ENCODE measurements around the gene PCDHA10. TPM values are rescaled to one million over a fixed set of nuclear protein-coding genes. Genes with fewer than 3 reads are reported as not detected.
"Not testable (repeated sequence)": the region's sequence is repeated elsewhere in the genome, so short reads cannot be mapped to it uniquely, and the experiment has no call there.

PCDHA10 gene
- polyA plus RNA-seq, 1 donor (not counting 4 experiments of a cell fraction or from before 2014, with no cell fraction given): 0.03 TPM

DNA sequence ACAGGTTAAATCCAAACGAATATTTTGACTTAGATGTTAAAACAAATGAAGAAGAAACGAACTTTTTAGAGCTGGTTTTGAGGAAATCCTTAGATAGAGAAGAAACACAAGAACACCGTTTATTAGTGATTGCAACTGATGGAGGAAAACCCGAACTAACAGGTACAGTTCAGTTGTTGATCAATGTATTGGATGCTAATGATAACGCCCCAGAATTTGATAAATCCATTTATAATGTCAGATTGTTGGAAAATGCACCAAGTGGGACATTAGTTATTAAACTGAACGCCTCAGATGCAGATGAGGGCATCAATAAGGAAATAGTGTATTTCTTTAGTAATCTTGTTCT lies 33.4 kb upstream of the PCDHA10 start:
- peaks cover 9% of the 10 kb centered on the region for H3K9me3 ChIP-seq (ENCODE audit: control insufficient read depth, low read depth, low read length)
- TF ChIP-seq EZH2 (IDR thresholded peaks at IDR 0.05; ENCODE audit: low read length) (no peak), CTCF (optimal IDR thresholded peaks at IDR 0.05 in 1 of 3, IDR thresholded peaks at IDR 0.05 in 1 of 3, conservative IDR thresholded peaks at IDR 0.05 in 1 of 3; ENCODE audit: extremely low read depth in 1 of 3, insufficient read depth in 2 of 3, low read length in 3 of 3) (no peak)

GRCh38 chr5:140822969-140823368 lies 32.7 kb upstream of the PCDHA10 start:
- H2AFZ ChIP-seq (ENCODE audit: control insufficient read depth, low read length); FAIRE-seq; H3K4me1 ChIP-seq (ENCODE audit: control insufficient read depth, extremely low read depth, insufficient read depth, low read length); H3K4me3 ChIP-seq (ENCODE audit: control insufficient read depth in 2 of 3, extremely low read depth in 1 of 3, insufficient read depth in 2 of 3, low read depth in 1 of 3, low read length in 3 of 3); H4K20me1 ChIP-seq (ENCODE audit: control insufficient read depth, extremely low read depth, insufficient read depth, low read length); dilution Hi-C loops (cut with MboI; ENCODE audit: extremely low pct_ligation_motif_present, low sequenced_read_pairs); H3K9me3 ChIP-seq (ENCODE audit: control insufficient read depth, low read depth, low read length); DNase-seq (ENCODE audit: low read depth, low spot score); H3K9ac ChIP-seq (ENCODE audit: control insufficient read depth, extremely low read depth, insufficient read depth, low read length); H3K27ac ChIP-seq (ENCODE audit: control insufficient read depth, insufficient read depth, low read length); H3K36me3 ChIP-seq (ENCODE audit: control insufficient read depth in 2 of 2, extremely low read depth in 1 of 2, insufficient read depth in 2 of 2, low read length in 2 of 2); H3K4me2 ChIP-seq (ENCODE audit: control insufficient read depth, extremely low read depth, insufficient read depth, low read depth, low read length); H3K79me2 ChIP-seq (ENCODE audit: control insufficient read depth, insufficient read depth, low read length); H3K27me3 ChIP-seq (ENCODE audit: control insufficient read depth, extremely low read depth, insufficient read depth, low read length); H3K9me1 ChIP-seq (ENCODE audit: control insufficient read depth, extremely low read depth, insufficient read depth, low read length): not testable (repeated sequence)

More for the DNA sequence above, 33.4 kb upstream of the PCDHA10 start:
- H3K4me2 ChIP-seq (ENCODE audit: control insufficient read depth, extremely low read depth, insufficient read depth, low read depth, low read length): no peak overlapping the region
- no peaks in the 10 kb centered on the region for H3K36me3 ChIP-seq (ENCODE audit: control insufficient read depth in 2 of 2, extremely low read depth in 1 of 2, insufficient read depth in 2 of 2, low read length in 2 of 2)
- H3K27ac ChIP-seq (ENCODE audit: control insufficient read depth, insufficient read depth, low read length): no peak overlapping the region
- no peaks in the 10 kb centered on the region for H3K9me1 ChIP-seq (ENCODE audit: control insufficient read depth, extremely low read depth, insufficient read depth, low read length)
- H3K4me1 ChIP-seq (ENCODE audit: control insufficient read depth, extremely low read depth, insufficient read depth, low read length): no peaks in the 10 kb centered on the region
- no peaks in the 10 kb centered on the region for H4K20me1 ChIP-seq (ENCODE audit: control insufficient read depth, extremely low read depth, insufficient read depth, low read length)
- FAIRE-seq: no peak
- H3K27me3 ChIP-seq (ENCODE audit: control insufficient read depth, extremely low read depth, insufficient read depth, low read length): no peaks in the 10 kb centered on the region
- DNase-seq (ENCODE audit: low read depth, low spot score): no peak
- no peak overlapping the region for H2AFZ ChIP-seq (ENCODE audit: control insufficient read depth, low read length)
- dilution Hi-C loops (cut with MboI; ENCODE audit: extremely low pct_ligation_motif_present, low sequenced_read_pairs): no loop called here
- no peak overlapping the region for H3K4me3 ChIP-seq (ENCODE audit: control insufficient read depth in 2 of 3, extremely low read depth in 1 of 3, insufficient read depth in 2 of 3, low read depth in 1 of 3, low read length in 3 of 3)
- H3K9ac ChIP-seq (ENCODE audit: control insufficient read depth, extremely low read depth, insufficient read depth, low read length): no peak overlapping the region
- H3K79me2 ChIP-seq (ENCODE audit: control insufficient read depth, insufficient read depth, low read length): no peaks in the 10 kb centered on the region

DNA sequence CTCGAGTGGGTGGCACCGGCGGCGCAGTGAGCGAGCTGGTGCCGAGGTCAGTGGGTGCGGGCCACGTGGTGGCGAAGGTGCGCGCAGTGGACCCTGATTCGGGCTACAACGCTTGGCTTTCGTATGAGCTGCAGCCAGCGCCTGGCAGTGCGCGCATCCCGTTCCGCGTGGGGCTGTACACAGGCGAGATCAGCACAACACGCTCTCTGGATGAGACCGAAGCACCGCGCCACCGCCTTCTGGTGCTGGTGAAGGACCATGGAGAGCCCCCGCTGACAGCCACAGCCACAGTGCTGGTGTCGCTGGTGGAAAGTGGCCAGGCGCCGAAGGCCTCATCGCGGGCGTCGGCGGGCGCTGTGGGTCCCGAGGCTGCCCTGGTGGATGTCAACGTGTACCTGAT lies 32.2 kb upstream of the PCDHA10 start:
- no peak overlapping the region for H3K9ac ChIP-seq (ENCODE audit: control insufficient read depth, extremely low read depth, insufficient read depth, low read length)
- no peaks in the 10 kb centered on the region for H3K9me1 ChIP-seq (ENCODE audit: control insufficient read depth, extremely low read depth, insufficient read depth, low read length)
- H3K4me2 ChIP-seq (ENCODE audit: control insufficient read depth, extremely low read depth, insufficient read depth, low read depth, low read length): no peak overlapping the region
- DNase-seq (ENCODE audit: low read depth, low spot score): no peak
- peaks cover 9% of the 10 kb centered on the region for H3K9me3 ChIP-seq (ENCODE audit: control insufficient read depth, low read depth, low read length)
- no peak for TF ChIP-seq EZH2 (IDR thresholded peaks at IDR 0.05; ENCODE audit: low read length)
- no peak for TF ChIP-seq CTCF (optimal IDR thresholded peaks at IDR 0.05 in 1 of 3, IDR thresholded peaks at IDR 0.05 in 1 of 3, conservative IDR thresholded peaks at IDR 0.05 in 1 of 3; ENCODE audit: extremely low read depth in 1 of 3, insufficient read depth in 2 of 3, low read length in 3 of 3)
- FAIRE-seq: no peak
- H4K20me1 ChIP-seq (ENCODE audit: control insufficient read depth, extremely low read depth, insufficient read depth, low read length): no peaks in the 10 kb centered on the region
- H3K4me3 ChIP-seq (ENCODE audit: control insufficient read depth in 2 of 3, extremely low read depth in 1 of 3, insufficient read depth in 2 of 3, low read depth in 1 of 3, low read length in 3 of 3): no peak overlapping the region
- H3K27me3 ChIP-seq (ENCODE audit: control insufficient read depth, extremely low read depth, insufficient read depth, low read length): no peaks in the 10 kb centered on the region
- H2AFZ ChIP-seq (ENCODE audit: control insufficient read depth, low read length): no peak overlapping the region
- dilution Hi-C loops (cut with MboI; ENCODE audit: extremely low pct_ligation_motif_present, low sequenced_read_pairs): no loop called here
- H3K79me2 ChIP-seq (ENCODE audit: control insufficient read depth, insufficient read depth, low read length): no peaks in the 10 kb centered on the region
- no peaks in the 10 kb centered on the region for H3K4me1 ChIP-seq (ENCODE audit: control insufficient read depth, extremely low read depth, insufficient read depth, low read length)
- no peak overlapping the region for H3K27ac ChIP-seq (ENCODE audit: control insufficient read depth, insufficient read depth, low read length)
- no peaks in the 10 kb centered on the region for H3K36me3 ChIP-seq (ENCODE audit: control insufficient read depth in 2 of 2, extremely low read depth in 1 of 2, insufficient read depth in 2 of 2, low read length in 2 of 2)

All from keratinocyte (primary cell).